Prostate gland (tissue), 2 donors: Measurements from ENCODE around the gene SH2D4B. TPM values are rescaled to one million over a fixed set of nuclear protein-coding genes. Genes with fewer than 3 reads are reported as not detected.
A peak's percentile ranks its signal among the peaks of the same experiment; 100 is the strongest.

Source experiments
- DNase-seq: peaks from one replicate; pipeline ENCODE4 v3.0.0-alpha.2; 2019; ENCODE audit warnings: low spot score
- H3K27ac ChIP-seq, 2 donors: fragments of 200-600 bp; sonication (generic); 2 replicates each; pipeline ENCODE4 v1.5.1; 2017 to 2019
- H3K27me3 ChIP-seq: fragments of 200-600 bp; sonication (generic); replicated peaks from 2 replicates; pipeline ENCODE4 v1.5.1; 2019; ENCODE audit not compliant: insufficient read depth
- H3K36me3 ChIP-seq, 2 donors: fragments of 200-600 bp; sonication (generic); 1 replicate in 1 of 2; 2 replicates in 1 of 2; pipeline versions ENCODE4 v1.5.1 to v1.8.1; 2017 to 2019
- H3K4me1 ChIP-seq: fragments of 200-600 bp; sonication (generic); replicated peaks from 2 replicates; pipeline ENCODE4 v1.5.1; 2019
- H3K4me3 ChIP-seq, 2 donors: fragments of 200-600 bp; sonication (generic); 2 replicates each; pipeline ENCODE4 v1.5.1; 2017 to 2019
- H3K9me3 ChIP-seq: fragments of 200-600 bp; sonication (generic); 2 replicates; pipeline ENCODE4 v1.5.1; 2017
- POLR2A ChIP-seq: fragments of 450-650 bp; IDR thresholded peaks from one replicate; pipeline ENCODE4 v1.6.1; 2016; ENCODE audit warnings: antibody characterized with exemption, mild to moderate bottlenecking
- POLR2AphosphoS5 ChIP-seq: sonication (generic); formaldehyde crosslinking; IDR thresholded peaks from one replicate; pipeline ENCODE4 v1.6.1; 2017; ENCODE audit warnings: antibody characterized with exemption
- WGBS: methylation state at CpG from one replicate; pipeline ENCODE4 v1.1.5; 2018; 5-methylcytosine and 5-hydroxymethylcytosine counted together
- intact Hi-C: fragments of 100-400 bp; cut with DNase I; formaldehyde crosslinking; loops from one replicate; pipeline ENCODE4 v1.14.2; 2022
- total RNA-seq, 2 donors: library from RNA; depleted of rRNA; stranded (reverse); fragments of >200 nt; gene quantifications; one replicate each; pipeline ENCODE4 v1.1.0, GENCODE V29; 2016
- TF ChIP-seq, protein P1 (sequence below), 4 experiments: fragments of 200-600 bp in 2 of 4; fragments of 450-650 bp in 2 of 4; sonication (generic) in 2 of 4; IDR thresholded peaks; 1 replicate in 3 of 4; 2 replicates in 1 of 4; pipeline ENCODE4 v1.5.1; 2016 to 2019; ENCODE audit warnings: antibody characterized with exemption in 4 of 4, mild to moderate bottlenecking in 2 of 4, moderate library complexity in 2 of 4

SH2D4B gene
- total RNA-seq, 2 donors from 2014 or later: 0.40 TPM; not detected in 1

DNA sequence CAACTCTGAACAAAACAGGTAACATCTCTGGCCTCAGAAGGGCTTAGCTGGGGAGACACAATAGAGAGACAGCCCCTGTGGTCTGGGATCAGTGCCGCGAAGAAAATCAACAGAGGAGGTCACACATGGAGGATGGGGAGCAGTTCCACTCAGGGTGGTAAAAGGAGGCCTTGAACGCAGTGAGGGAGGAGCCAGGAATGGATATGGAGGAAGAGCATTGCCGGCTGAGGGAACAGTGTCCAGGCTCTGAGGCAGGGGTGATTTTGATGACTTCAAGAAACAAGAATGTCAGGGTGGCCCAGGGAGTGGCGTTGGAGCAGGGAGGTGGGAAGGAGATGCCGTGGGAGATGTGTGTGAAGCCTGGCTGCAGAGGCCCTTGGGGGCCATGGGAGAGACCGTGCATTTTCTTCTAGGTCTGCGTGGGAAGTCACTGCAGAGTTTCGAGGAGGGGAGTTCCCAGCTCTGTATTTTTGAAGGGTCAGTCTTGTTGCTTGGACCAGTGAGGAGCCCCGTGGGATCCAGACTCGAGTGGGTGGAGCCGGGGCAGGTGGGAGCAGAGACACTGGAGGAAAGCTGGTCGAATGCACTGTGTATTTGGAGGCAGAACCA, 35.7 kb upstream of the SH2D4B start:
- H3K4me1 ChIP-seq: peaks cover 33% of the 10 kb centered on the region
- TF ChIP-seq POLR2AphosphoS5 (no peak), POLR2A (no peak)
- TF ChIP-seq, protein P1, sequence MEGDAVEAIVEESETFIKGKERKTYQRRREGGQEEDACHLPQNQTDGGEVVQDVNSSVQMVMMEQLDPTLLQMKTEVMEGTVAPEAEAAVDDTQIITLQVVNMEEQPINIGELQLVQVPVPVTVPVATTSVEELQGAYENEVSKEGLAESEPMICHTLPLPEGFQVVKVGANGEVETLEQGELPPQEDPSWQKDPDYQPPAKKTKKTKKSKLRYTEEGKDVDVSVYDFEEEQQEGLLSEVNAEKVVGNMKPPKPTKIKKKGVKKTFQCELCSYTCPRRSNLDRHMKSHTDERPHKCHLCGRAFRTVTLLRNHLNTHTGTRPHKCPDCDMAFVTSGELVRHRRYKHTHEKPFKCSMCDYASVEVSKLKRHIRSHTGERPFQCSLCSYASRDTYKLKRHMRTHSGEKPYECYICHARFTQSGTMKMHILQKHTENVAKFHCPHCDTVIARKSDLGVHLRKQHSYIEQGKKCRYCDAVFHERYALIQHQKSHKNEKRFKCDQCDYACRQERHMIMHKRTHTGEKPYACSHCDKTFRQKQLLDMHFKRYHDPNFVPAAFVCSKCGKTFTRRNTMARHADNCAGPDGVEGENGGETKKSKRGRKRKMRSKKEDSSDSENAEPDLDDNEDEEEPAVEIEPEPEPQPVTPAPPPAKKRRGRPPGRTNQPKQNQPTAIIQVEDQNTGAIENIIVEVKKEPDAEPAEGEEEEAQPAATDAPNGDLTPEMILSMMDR (IDR thresholded peaks at IDR 0.05): no peak
- no peaks in the 10 kb centered on the region for H3K36me3 ChIP-seq
- 84% methylated on average over 13 of the region's 13 CpGs for WGBS
- no peak for DNase-seq
- no peak overlapping the region for H3K27ac ChIP-seq
- intact Hi-C loops: no loop called here
- no peaks in the 10 kb centered on the region for H3K9me3 ChIP-seq
- H3K27me3 ChIP-seq: no peaks in the 10 kb centered on the region
- H3K4me3 ChIP-seq: no peak overlapping the region

DNA sequence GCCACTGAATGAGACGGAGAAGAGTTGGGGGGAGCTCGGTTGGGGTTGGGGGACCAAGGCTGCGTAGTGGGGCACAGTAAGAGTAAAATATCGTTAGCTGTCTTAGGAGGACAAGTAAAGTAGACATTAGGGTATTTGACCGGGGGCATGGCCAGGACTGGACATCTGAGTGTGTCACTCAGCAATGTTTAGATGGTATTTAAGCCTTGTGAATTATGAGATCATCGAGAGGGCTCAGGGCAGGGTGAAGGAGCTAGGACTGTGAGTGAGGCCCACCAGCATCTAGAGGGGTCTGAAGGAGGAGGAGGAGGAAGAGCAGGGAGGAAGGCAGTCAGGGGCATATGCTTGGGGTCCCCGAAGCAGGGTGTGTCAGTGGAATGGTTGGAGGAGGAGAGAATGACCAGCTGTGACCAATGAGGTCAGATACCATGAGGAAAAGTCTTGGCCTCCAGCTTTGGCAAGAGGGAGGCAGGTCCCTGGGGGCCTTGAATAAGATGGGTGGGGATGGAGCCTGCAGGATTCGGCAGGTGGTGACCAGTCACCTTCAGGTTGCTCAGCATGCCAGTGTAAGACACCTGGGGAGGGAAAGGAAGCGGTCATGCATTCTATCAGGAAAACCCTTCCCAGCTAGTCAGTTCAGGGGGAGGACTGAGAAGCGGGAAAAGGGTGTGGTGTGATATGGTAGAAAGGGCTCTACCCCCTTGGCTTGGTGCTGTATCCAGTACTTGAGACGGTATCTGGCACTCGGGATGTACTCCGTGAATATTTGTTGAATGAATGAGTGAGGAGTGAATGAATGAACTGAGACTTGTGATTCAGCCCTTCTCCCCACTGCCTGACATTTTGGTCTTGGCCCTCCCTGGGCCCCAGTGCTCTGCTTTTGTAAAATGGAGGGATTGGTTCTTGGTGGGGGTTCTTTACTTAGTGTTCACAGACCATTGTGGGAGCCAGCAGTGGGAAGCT, 34.8 kb upstream of the SH2D4B start:
- H3K9me3 ChIP-seq: no peaks in the 10 kb centered on the region
- WGBS: 88% methylated on average over 13 of the region's 13 CpGs
- intact Hi-C loops: no loop called here
- peaks cover 25% of the 10 kb centered on the region for H3K4me1 ChIP-seq
- no peak overlapping the region for H3K27ac ChIP-seq
- no peak overlapping the region for H3K4me3 ChIP-seq
- no peaks in the 10 kb centered on the region for H3K36me3 ChIP-seq
- no peaks in the 10 kb centered on the region for H3K27me3 ChIP-seq
- TF ChIP-seq POLR2AphosphoS5 (no peak), POLR2A (no peak)
- TF ChIP-seq, protein P1 (IDR thresholded peaks at IDR 0.05): no peak
- no peak for DNase-seq

DNA sequence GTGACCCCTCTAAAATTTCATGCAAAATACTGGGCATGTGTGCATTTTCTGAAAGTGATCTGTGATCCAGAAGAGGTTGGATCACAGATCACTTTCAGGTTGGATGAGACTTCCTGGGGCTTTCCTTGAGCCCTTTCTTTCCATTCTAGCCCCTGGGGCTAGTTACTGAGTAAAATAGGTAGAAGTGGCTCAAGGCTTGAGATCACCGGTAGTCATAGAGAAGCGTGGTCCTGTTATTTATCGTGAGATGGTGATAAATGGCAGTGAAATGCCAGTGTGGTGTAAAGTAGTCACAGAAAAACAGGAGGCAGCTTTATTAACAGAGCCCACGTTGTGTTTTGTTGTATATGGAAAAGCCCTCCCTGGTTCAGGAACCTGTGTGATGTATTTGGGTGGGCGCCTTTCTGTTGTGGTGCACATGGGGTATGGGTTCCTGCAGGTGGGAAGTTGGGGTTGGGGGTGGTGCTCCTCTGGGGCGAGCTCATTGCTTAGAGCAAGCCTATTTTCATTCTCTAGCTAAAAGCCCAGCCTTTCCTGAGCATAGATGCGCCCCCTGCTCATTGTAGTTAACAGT, 34.0 kb upstream of the SH2D4B start:
- intact Hi-C loops: no loop called here
- 77% methylated on average over 7 of the region's 7 CpGs for WGBS
- H3K4me1 ChIP-seq: peaks cover 17% of the 10 kb centered on the region
- H3K27me3 ChIP-seq: no peaks in the 10 kb centered on the region
- peaks cover 0 to under 1% of the 10 kb centered on the region in 2 donors for H3K36me3 ChIP-seq
- peak overlapping the region in 1 of 2 donors; percentile 54 for H3K27ac ChIP-seq
- H3K9me3 ChIP-seq: no peaks in the 10 kb centered on the region
- TF ChIP-seq POLR2AphosphoS5 (no peak), POLR2A (no peak)
- TF ChIP-seq, protein P1 (IDR thresholded peaks at IDR 0.05): no peak
- DNase-seq: no peak
- H3K4me3 ChIP-seq: no peak overlapping the region

DNA sequence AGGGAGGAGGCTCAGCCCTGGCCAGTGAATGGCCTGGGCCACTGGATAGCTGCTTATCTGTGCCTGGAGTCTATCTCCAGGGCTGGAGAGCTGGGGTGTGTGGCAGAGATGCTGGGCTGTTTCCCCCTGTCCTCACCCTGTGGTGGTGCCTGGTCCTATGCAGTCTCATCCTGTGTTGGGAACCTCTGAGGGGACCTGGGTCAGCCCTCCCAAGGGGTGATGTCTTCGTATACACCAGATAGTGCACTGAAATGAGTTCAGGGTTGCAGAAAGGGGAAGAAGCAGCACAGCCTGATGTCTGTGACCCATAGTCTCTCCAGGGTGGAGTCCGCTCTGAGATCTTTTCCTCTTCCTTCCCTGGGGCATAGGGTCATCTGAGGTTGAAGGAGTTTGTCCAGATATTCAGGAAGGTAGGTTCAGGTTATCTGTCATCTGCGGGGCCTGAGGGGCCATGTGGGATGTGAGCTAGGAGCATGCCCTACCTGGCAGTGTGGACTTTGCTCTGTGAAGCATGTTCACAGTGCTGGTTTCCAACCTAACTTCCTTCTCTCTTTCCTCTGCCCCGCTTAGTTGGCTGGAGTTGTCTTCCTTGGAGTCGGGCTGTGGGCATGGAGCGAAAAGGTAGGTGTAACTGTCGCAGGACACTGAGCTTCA, 33.4 kb upstream of the SH2D4B start:
- Histone ChIP-seq H3K27me3 (no peaks in the 10 kb centered on the region), H3K4me3 (no peak overlapping the region), H3K4me1 (peaks cover 17% of the 10 kb centered on the region), H3K9me3 (no peaks in the 10 kb centered on the region), H3K27ac (peak overlapping the region; percentile 54 to 64), H3K36me3 (peaks cover 0 to 2% of the 10 kb centered on the region in 2 donors)
- DNase-seq: no peak
- intact Hi-C loops: no loop called here
- WGBS: 65% methylated on average over 7 of the region's 7 CpGs
- no peak for TF ChIP-seq POLR2A
